T-helper 9 cell (primary cell): ENCODE results near the gene HIGD2A.

Experiments
- DNase-seq: peaks from one replicate; pipeline ENCODE4 v3.0.0-alpha.2; 2020

HIGD2A gene

DNA sequence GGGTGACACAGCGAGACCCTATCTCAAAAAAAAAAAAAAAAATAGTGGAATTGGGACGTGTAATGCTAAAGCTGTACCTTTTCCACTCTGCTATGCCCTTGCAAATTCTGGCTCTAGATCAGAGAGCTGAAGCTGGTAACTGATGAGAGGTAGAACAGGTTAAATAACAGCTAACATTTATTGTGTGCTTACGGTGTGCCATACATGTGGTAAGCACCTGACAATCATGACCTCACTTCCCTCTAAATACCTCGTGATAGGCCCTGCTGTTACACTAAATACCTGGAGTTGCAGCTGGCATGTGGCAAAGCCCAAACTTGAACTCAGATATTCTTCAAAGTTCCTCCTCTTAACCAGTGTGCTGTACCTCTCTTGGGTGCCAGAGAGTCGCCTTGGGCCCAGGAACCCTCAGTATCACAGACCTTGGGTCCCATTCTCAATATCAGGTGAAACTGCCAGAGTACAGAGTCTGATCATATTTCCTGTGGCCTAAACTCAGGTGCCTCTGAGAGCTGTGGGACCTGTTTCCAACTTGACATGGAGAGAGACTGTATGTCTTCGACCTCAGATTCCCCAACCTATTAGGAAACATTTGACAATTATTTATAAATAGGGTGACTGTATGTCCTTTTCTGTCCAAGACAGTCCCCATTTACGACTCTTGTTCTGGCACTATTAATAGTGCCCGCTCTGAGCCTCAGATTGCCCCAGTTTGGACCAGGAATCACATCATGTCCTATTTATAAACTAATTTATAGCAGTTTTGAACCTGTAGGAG, 18.4 kb upstream of the HIGD2A start:
- no peak for DNase-seq

GRCh38 chr5:176371621-176372539, 16.7 kb upstream of the HIGD2A start:
- no peak for DNase-seq

- DNase-seq: no peak
Measured at GRCh38 chr5:176373100-176373818, 15.3 kb upstream of the HIGD2A start.

DNA sequence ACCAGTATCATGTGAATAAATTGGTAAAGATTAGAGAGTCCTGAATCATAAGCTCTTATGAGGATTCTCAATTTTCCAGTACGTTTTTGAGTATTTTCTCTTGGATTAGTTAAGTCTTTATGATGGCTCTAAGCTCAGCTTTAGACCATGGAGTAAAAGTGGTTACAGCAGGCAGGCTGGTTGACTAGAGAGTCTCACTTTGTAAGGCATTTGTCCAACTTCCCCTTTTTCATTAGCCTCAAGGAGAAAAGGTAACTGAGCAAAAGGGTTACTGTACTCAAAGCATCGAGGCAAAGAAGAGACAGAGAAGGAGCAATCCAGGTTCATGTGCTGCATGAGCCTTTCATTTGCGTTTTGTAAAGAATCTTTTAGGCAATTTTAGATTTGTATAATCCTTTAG, 8.7 kb upstream of the HIGD2A start:
- DNase-seq: no peak

DNA sequence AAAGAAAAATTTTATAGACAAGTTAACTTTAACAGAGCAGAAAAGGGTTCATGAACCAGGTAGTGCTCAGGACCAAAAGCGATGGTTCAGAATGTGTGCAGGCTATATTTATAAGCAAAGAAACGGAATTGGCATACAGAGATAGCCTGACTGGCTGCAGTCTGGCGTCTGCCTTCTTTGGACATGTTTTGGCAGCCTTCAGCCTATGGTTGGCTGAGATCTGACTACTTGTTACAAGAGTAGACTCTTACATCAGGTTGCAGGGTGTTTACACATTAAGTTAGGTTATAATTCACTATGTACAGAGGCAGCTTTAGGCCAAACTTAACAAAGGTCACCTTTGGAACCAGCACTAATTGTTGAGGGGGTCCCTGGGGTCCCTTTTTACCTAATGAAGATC, 7.1 kb upstream of the HIGD2A start:
- no peak for DNase-seq

DNA sequence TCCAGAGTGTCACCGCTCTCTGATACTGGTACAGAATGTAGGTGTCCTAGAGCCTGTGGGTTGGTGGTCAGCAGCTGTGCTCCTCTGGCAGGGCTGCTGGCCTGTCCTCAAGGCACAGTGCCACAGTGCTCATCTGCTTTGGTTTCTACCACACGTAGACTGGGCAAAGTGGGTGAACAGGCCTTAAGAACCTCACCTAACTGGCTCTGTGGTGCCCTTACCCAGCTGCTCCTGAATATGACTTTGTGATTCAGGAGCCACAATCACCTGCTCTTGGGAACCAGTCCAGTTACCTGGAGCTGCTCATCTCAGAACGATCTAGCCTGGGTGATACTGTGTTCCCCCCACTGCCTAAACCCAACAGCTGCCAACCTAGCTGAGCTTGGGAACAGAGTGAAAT, 6.6 kb upstream of the HIGD2A start:
- no peak for DNase-seq

DNA sequence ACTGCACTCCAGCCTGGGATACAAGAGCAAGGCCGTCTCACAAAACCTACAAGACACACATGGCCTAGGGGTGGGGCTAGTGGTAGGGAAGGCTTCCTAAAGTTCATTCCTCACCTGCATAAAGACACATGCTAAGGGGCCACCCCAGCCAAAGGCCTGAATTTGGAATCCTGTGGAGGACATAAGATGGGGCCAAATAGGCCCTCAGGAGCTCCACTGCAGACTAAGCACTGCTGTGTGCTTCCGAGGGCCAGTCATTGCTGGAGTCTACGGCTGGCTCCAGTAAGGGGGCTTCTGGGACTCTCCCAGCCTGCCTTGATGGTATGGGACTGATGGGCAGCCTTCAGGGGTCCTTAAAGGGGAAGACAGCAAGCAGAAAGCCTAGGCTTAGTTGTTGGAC, 5.8 kb upstream of the HIGD2A start:
- no peak for DNase-seq

DNA sequence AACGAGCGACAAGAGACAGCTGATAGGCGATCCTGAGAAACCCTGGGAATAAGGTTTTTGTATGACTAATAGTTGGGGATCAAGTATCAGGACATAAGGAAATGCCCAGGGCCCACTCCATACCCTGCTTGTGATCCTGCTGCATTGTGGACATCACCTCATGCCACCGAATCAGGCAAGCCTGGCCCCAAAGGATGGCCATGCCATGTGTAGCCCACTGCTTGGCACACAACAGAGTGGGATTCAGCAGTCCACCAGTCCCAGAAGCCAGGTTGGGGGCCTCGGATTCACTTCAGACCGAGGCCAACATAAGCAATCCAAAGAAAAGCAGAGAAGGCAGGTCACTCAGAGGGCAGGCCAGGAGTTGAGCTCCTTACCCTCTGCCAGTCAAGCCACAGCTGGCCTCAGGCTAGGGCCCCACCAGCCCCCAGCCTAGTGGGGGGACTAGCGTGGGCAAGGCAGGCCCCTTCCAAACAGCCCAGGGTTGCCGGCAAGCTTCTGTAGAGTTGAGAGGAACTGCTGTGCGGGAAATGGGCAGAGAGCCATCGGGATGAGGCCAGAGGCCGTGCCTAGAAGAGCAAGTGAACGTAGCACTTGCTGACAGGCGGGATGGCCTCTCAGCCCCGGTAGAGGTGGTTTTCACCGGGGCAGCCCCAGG, 5.2 kb upstream of the HIGD2A start:
- DNase-seq: no peak

- no peak for DNase-seq
Measured at GRCh38 chr5:176383961-176384360, 4.6 kb upstream of the HIGD2A start.

DNA sequence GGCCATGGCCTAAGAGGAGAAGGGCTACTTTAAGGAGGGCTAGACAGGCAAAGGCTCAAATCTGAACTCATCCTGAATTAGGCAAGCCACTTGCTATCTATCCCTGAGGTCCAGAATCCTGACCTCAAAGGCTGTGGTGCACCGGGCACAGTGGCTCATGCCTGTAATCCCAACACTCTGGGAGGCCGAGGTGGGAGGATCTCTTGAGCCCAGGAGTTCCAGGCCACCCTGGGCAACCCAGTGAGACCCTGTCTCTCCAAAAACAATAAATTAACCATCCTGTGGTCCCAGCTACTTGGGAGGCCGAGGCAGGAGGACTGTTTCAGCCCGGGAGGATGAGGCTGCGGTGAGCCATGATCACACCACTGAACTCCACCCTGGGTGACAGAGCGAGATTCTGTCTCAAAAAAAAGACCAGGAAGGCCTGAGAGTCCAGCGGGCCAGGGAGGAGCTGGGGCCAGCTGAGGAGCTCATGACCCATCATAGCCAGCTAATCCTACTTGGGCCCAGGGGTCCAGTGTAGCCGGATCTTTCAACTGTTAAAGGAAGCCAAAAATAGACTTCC, 4.1 kb upstream of the HIGD2A start:
- no peak for DNase-seq

DNA sequence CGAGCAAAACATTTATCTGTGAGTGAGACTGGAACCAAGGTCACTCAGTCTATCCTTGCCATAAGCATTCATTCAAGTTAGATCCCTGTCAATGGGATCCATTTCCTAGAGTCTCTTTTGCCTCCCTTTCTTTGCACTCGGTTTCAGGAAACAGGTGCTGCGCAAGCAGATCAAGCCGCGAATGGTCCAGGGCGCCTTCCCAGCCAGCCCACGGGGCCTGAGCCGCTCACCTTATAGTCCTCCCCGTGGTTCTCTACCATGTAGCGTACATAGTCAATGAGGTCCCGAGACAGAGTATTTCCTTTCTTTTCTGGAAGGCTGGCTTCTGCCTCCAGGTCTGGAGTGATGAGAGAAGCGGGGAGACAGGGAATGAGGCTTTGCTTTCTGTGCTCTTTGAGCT, 3.6 kb upstream of the HIGD2A start:
- DNase-seq: no peak

DNA sequence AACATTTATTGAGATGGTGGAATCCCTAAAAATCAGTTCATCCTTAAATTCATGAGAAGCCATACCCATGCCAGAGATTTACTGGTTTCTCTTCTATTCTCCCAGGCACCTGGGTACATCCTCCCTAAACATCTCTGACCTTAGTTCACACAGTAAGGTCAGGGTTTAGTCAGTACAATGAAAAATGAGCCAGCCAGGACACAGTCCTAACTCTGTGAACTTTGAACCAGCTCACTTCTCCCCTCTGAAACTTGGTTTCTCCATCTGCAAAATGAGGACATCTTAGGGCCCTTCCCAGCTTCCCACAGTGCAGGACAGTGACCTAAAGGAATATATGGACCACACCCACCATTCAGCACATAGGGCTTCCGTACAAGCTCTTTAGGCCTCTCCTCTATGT, 2.1 kb upstream of the HIGD2A start:
- no peak for DNase-seq

- DNase-seq: no peak
Measured at GRCh38 chr5:176387384-176387925, 1.1 kb upstream of the HIGD2A start.

DNA sequence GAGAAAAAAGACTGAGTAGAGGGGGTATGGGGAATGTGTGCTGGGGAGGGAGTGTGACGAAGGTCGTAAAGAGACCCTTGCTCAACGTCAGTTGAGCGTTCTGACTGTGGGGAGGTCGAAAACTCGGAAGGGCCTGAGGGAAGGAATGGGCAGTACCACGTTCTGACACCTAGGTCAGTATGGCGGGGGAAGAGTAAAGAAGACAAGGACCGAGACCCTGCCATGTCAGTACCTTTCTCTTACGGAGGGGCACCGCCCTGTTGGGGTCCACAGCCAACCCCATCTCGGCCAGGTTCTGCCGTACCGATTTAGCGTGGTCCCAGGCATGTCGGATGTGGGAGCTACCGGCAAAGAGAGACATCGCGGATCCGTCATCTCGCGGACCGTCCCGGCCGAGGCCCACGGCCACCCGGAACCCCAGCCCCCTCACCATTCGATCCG, 528 bp upstream of the HIGD2A start:
- no peak for DNase-seq

- no peak for DNase-seq
Measured at GRCh38 chr5:176389135-176390123, 878 bp downstream of the HIGD2A start.

- DNase-seq: no peak
Measured at GRCh38 chr5:176391479-176391878, 2.9 kb downstream of the HIGD2A start.

DNA sequence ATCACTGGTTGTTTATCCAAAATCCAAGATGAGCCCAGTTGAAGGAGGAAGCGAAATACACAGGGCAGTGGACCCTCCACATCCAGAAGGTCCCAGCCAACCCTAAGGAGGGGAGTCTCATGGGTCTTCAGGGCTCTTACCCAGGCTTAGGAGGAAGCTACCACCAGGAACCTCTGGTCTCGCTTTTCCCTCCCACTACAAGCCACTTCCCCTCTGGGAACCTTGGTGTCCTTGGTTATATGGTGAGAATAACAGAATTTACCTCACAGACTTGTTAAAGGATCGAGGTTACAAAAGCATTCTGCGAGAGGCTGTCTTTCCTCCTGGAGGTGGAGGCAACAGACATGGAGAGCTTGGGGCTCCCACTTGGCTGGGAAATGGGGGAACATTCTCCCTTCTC, 3.4 kb downstream of the HIGD2A start:
- no peak for DNase-seq

- no peak for DNase-seq
Measured at GRCh38 chr5:176392526-176392925, 4.0 kb downstream of the HIGD2A start.

DNA sequence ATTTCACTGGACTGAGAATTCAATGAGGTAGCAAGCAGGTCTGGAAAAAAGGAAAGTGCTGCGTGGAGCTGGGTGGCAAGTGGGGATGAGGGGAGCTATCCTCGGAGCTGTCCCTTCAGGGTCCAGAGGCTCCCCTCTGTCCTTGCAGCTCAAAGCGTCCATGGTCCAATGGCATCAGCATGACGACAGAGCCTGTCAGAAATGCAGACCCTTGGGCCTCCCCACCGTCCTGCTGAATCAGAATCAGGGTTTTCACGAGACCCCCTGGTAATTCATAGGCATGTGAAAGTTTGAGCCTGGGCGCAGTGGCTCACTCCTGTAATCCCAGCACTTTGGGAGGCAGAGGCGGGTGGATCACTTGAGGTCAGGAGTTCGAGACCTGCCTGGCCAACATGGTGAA, 5.5 kb downstream of the HIGD2A start:
- no peak for DNase-seq

DNA sequence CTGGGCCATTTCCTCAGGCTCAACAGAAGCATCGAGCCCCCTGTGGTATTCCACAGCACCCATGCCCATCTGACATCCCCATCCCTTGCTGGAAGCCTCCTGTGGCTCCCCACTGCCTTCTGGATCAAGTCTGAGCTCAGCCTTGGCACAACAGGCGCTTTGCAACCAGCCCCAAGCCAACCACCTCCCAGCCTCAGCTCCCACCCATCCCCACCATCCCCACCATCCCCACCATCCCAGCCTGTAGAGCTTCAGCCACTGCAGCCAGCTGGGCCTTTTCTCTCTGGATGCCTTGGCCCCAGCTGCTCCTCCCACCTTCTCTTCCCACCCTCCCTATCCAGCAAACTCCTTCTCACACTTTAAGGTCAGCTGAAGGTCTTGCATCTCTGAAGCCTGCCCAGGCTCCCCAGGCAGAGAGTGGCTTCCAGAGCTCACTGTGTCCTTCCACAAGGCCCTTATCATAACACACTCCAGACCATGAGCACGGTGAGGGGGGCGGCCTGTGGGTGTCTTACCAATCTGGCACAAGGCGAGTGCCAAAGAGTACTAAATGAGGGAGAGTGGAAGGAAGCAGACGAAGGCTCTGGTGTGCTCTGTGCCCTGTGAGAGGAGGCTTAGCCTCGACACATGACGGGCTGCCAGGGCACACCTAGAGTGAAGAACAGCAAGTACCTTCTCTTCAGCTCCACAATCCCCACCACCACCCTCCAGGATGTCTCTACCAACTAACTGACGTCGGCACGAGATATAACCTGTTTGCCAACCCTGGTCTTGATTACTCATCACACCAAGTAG, 6.5 kb downstream of the HIGD2A start:
- no peak for DNase-seq
